Measurements from ENCODE around the gene GMPPA. TPM values are rescaled to one million over a fixed set of nuclear protein-coding genes. Genes with fewer than 3 reads are reported as not detected.

Gene GMPPA
- total and polyA plus RNA-seq, 9 of the 15 experiments (the other 6 are each of a cell fraction or from before 2014, with no cell fraction given) = 7.0 to 101 (median 66.7) TPM

DNA sequence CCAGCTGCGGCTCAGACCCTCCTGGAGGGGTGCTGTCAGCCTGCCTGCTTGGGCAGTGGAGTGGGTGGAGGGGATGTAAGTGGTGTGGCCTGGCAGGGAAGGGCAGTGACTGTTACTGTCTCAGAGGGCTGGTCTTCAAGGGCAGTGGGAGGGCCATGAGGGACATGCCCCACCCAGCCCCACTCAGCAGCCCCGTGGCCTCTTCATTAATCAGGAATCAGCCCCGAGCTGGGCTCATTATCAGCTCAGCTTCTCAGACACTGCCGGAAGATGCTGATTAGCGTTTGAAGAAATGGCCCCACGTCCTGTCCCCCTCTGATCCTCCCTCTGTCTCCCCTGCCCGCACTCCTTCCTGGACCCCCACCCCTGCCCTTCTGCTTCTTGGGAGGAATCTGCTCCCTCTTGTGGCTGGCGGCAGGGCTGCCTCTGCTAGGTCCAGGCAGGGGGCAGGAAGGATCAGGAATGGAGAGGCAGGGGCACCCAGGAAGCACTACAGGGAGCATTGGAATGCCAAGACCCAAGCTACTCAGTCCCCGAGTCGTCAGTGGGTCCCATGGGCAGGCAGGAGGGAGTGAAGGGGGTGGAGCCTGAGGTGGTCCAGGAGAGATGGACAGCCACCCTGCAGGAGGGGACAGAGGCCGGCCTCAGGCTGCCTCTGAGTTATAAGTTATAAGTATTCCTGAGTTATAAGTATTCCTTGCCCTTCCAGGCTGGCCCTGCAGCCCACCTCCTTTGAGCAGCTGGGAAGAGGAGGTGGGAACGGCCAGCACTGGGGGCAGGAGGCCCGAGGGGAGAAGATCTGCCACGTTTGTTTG, 22.6 kb downstream of the GMPPA start (continued):
- no peak for TF ChIP-seq ZNF274 (IDR thresholded peaks at IDR 0.05; ENCODE audit: borderline replicate concordance, low read depth, low read length)
- TF ChIP-seq TEAD2 (tag; IDR thresholded peaks at IDR 0.05) = no peak
- TF ChIP-seq, protein P1, sequence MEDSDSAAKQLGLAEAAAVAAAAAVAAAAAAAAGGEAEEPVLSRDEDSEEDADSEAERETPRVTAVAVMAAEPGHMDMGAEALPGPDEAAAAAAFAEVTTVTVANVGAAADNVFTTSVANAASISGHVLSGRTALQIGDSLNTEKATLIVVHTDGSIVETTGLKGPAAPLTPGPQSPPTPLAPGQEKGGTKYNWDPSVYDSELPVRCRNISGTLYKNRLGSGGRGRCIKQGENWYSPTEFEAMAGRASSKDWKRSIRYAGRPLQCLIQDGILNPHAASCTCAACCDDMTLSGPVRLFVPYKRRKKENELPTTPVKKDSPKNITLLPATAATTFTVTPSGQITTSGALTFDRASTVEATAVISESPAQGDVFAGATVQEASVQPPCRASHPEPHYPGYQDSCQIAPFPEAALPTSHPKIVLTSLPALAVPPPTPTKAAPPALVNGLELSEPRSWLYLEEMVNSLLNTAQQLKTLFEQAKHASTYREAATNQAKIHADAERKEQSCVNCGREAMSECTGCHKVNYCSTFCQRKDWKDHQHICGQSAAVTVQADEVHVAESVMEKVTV (CRISPR knock-in tag; IDR thresholded peaks at IDR 0.05) = peak; percentile 45; the same call in 1 of the 2 replicates
- no peak for TF ChIP-seq ZBTB17 (CRISPR knock-in tag; IDR thresholded peaks at IDR 0.05)
- TF ChIP-seq, protein P2, sequence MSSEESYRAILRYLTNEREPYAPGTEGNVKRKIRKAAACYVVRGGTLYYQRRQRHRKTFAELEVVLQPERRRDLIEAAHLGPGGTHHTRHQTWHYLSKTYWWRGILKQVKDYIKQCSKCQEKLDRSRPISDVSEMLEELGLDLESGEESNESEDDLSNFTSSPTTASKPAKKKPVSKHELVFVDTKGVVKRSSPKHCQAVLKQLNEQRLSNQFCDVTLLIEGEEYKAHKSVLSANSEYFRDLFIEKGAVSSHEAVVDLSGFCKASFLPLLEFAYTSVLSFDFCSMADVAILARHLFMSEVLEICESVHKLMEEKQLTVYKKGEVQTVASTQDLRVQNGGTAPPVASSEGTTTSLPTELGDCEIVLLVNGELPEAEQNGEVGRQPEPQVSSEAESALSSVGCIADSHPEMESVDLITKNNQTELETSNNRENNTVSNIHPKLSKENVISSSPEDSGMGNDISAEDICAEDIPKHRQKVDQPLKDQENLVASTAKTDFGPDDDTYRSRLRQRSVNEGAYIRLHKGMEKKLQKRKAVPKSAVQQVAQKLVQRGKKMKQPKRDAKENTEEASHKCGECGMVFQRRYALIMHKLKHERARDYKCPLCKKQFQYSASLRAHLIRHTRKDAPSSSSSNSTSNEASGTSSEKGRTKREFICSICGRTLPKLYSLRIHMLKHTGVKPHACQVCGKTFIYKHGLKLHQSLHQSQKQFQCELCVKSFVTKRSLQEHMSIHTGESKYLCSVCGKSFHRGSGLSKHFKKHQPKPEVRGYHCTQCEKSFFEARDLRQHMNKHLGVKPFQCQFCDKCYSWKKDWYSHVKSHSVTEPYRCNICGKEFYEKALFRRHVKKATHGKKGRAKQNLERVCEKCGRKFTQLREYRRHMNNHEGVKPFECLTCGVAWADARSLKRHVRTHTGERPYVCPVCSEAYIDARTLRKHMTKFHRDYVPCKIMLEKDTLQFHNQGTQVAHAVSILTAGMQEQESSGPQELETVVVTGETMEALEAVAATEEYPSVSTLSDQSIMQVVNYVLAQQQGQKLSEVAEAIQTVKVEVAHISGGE (CRISPR knock-in tag; IDR thresholded peaks at IDR 0.05) = 0 out of 6 replicates have a peak, but pooled peaks of 1 of the 3 experiments have one; percentile 23
- TF ChIP-seq ZNF507 (tag; conservative IDR thresholded peaks at IDR 0.05) = no peak
- TF ChIP-seq SMAD4 (CRISPR knock-in tag; conservative IDR thresholded peaks at IDR 0.05) = peak; percentile 84
- TF ChIP-seq, protein P3, sequence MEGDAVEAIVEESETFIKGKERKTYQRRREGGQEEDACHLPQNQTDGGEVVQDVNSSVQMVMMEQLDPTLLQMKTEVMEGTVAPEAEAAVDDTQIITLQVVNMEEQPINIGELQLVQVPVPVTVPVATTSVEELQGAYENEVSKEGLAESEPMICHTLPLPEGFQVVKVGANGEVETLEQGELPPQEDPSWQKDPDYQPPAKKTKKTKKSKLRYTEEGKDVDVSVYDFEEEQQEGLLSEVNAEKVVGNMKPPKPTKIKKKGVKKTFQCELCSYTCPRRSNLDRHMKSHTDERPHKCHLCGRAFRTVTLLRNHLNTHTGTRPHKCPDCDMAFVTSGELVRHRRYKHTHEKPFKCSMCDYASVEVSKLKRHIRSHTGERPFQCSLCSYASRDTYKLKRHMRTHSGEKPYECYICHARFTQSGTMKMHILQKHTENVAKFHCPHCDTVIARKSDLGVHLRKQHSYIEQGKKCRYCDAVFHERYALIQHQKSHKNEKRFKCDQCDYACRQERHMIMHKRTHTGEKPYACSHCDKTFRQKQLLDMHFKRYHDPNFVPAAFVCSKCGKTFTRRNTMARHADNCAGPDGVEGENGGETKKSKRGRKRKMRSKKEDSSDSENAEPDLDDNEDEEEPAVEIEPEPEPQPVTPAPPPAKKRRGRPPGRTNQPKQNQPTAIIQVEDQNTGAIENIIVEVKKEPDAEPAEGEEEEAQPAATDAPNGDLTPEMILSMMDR (IDR thresholded peaks at IDR 0.05 in 2 of 3, conservative IDR thresholded peaks at IDR 0.05 in 1 of 3; ENCODE audit: insufficient read depth in 2 of 3, low read depth in 1 of 3, low read length in 3 of 3) = peak; percentile 76 to 88 (median 79)
- TF ChIP-seq ZNF324 (CRISPR knock-in tag; IDR thresholded peaks at IDR 0.05) = no peak
- TF ChIP-seq, protein P4, sequence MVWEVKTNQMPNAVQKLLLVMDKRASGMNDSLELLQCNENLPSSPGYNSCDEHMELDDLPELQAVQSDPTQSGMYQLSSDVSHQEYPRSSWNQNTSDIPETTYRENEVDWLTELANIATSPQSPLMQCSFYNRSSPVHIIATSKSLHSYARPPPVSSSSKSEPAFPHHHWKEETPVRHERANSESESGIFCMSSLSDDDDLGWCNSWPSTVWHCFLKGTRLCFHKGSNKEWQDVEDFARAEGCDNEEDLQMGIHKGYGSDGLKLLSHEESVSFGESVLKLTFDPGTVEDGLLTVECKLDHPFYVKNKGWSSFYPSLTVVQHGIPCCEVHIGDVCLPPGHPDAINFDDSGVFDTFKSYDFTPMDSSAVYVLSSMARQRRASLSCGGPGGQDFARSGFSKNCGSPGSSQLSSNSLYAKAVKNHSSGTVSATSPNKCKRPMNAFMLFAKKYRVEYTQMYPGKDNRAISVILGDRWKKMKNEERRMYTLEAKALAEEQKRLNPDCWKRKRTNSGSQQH (CRISPR knock-in tag; IDR thresholded peaks at IDR 0.05) = no peak
- TF ChIP-seq, protein P5, sequence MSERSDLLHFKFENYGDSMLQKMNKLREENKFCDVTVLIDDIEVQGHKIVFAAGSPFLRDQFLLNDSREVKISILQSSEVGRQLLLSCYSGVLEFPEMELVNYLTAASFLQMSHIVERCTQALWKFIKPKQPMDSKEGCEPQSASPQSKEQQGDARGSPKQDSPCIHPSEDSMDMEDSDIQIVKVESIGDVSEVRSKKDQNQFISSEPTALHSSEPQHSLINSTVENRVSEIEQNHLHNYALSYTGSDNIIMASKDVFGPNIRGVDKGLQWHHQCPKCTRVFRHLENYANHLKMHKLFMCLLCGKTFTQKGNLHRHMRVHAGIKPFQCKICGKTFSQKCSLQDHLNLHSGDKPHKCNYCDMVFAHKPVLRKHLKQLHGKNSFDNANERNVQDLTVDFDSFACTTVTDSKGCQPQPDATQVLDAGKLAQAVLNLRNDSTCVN (CRISPR knock-in tag; IDR thresholded peaks at IDR 0.05) = no peak
- TF ChIP-seq GABPB1 (CRISPR knock-in tag; IDR thresholded peaks at IDR 0.05) = peak; percentile 52; the same call in 1 of the 2 replicates
- no peak for TF ChIP-seq DDX20 (tag; IDR thresholded peaks at IDR 0.05; ENCODE audit: low read depth)
- no peak for TF ChIP-seq HNRNPH1 (optimal IDR thresholded peaks at IDR 0.05; ENCODE audit: low read depth, low read length)
- 0 out of 2 replicates have a peak, but pooled peaks have one; percentile 18 for TF ChIP-seq CREB1 (IDR thresholded peaks at IDR 0.05)
- TF ChIP-seq CREB1 (CRISPR knock-in tag; IDR thresholded peaks at IDR 0.05) = 0 out of 2 replicates have a peak, but pooled peaks have one; percentile 8

All from K562 (cell line).